Measurements from ENCODE around the gene HOXD3. TPM values are rescaled to one million over a fixed set of nuclear protein-coding genes. Genes with fewer than 3 reads are reported as not detected.

Gene HOXD3
- polyA plus RNA-seq, 1 experiment, result not detected

DNA sequence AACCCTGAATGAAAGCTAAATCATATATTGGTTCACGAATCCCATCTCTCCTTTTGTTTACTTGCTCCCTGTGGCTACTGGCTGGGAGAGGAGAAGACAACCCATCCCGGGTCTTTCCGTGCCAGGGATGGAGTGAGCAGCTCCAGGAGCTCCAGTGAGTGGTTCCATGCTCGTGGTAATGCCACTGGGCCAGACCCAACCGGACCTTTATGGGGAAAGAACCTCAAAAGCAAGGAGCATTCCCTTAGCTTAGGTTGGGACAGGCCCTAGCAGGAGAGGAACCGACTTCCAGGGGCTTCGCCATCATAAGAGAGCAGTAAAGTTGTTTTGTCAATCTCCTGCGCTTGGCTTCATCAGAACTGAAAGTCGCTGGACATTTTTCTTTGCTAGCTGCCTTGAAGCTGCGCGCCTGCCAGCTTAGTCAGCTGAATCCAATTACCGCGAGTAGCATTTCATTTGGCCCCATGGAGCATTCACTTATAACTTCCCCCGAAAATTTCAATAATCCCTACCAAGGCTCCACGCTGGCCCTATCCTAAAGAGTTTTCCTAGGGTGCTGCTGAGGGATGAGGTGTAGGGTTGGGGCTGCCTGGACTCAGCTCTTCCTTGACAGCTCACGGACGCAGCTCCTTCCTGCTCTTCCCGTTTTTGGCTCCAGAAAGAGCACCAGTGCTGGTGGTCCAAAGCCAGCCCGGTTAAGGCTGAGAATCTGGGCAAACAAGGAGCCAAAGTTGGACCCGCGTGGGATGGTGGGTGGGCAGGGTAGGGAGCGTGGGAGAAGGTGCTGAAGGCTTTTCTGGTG is 4.9 kb downstream of the HOXD3 start:
- peaks cover 94% of the 10 kb centered on the region for H3K27me3 ChIP-seq (ENCODE audit: control insufficient read depth, insufficient read depth, low read length)
- TF ChIP-seq CTCF (IDR thresholded peaks at IDR 0.05; ENCODE audit: low read depth, low read length), result no peak
- CTCF ChIA-PET, result interaction anchor here (0.5 to 1.9 kb wide), 4 partner anchors 21 to 393 kb away, joined by 3 to 6 read pairs (median 4); no protein-coding TSS in a partner anchor
- POLR2A ChIA-PET, result no interaction called here
- no peak overlapping the region for H3K27ac ChIP-seq (ENCODE audit: low read depth, low read length)
- DNase-seq (ENCODE audit: low read depth, low spot score), result no peak
- no peak overlapping the region for H3K4me3 ChIP-seq (ENCODE audit: low read depth, low read length)
- peaks cover 9% of the 10 kb centered on the region; the same call in 1 of the 2 replicates for H3K9me3 ChIP-seq (ENCODE audit: control insufficient read depth, insufficient read depth, low read length)

- ChIA-PET POLR2A (no interaction called here), CTCF (interaction anchor here (0.9 to 1.9 kb wide), 3 partner anchors 22 to 489 kb away, joined by 3 to 6 read pairs (median 4); no protein-coding TSS in a partner anchor)
- no peak for TF ChIP-seq CTCF (IDR thresholded peaks at IDR 0.05; ENCODE audit: low read depth, low read length)
- H3K9me3 ChIP-seq (ENCODE audit: control insufficient read depth, insufficient read depth, low read length), result peaks cover 3% of the 10 kb centered on the region; the same call in 1 of the 2 replicates
- H3K4me3 ChIP-seq (ENCODE audit: low read depth, low read length), result no peak overlapping the region
- DNase-seq (ENCODE audit: low read depth, low spot score), result no peak
- H3K27me3 ChIP-seq (ENCODE audit: control insufficient read depth, insufficient read depth, low read length), result peaks cover 86% of the 10 kb centered on the region
- H3K27ac ChIP-seq (ENCODE audit: low read depth, low read length), result no peak overlapping the region
These were observed 6.0 kb downstream of the HOXD3 start for GRCh38 chr2:176162911-176163671.

DNA sequence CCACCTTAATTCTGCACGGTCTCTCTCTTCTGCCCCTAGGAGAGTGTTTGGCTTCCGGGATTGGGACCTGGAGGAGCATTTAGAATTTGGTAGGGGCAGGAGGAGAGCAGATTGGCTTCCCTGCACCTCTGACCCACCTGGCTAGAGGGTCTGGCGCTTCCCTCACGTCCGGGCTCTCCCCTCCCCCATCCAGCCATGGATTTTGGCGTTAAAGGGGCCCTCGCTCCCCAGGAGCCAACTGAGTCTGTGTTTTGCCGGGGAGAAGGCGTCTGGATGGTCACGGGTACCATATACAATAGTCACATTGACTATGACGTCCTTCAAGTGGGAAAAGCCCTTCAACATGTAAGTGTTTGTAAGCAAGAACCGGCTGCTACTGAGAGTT is 6.6 kb downstream of the HOXD3 start:
- Histone ChIP-seq H3K27ac (ENCODE audit: low read depth, low read length) (no peak overlapping the region), H3K27me3 (ENCODE audit: control insufficient read depth, insufficient read depth, low read length) (peaks cover 82% of the 10 kb centered on the region), H3K9me3 (ENCODE audit: control insufficient read depth, insufficient read depth, low read length) (peaks cover 3% of the 10 kb centered on the region; the same call in 1 of the 2 replicates), H3K4me3 (ENCODE audit: low read depth, low read length) (no peak overlapping the region)
- POLR2A ChIA-PET, result no interaction called here
- CTCF ChIA-PET, result no interaction called here
- DNase-seq (ENCODE audit: low read depth, low spot score), result no peak
- no peak for TF ChIP-seq CTCF (IDR thresholded peaks at IDR 0.05; ENCODE audit: low read depth, low read length)

DNA sequence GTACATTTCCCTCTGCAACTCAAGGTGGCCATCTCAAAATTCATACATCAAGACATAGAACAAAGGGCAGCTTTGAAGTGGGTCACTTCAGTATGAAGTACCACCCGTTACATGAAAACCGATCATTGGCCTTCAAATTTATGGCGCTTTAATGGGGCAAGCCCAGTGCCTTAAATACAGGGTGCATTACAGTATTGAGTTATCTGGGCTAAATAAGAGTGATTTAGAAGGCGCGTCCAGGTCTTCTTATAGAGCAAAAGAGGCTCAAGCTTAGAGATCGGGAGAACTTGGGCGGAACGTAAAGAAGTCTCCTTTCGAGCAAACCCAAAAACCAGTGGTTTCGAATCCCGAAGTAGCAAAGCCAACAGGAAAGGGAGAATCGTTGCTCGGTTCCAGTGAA is 7.1 kb downstream of the HOXD3 start:
- DNase-seq (ENCODE audit: low read depth, low spot score), result no peak
- ChIA-PET POLR2A (no interaction called here), CTCF (no interaction called here)
- peaks cover 3% of the 10 kb centered on the region; the same call in 1 of the 2 replicates for H3K9me3 ChIP-seq (ENCODE audit: control insufficient read depth, insufficient read depth, low read length)
- H3K27ac ChIP-seq (ENCODE audit: low read depth, low read length), result no peak overlapping the region
- H3K4me3 ChIP-seq (ENCODE audit: low read depth, low read length), result no peak overlapping the region
- peaks cover 78% of the 10 kb centered on the region for H3K27me3 ChIP-seq (ENCODE audit: control insufficient read depth, insufficient read depth, low read length)
- no peak for TF ChIP-seq CTCF (IDR thresholded peaks at IDR 0.05; ENCODE audit: low read depth, low read length)
